HEK293T (cell line): ENCODE data around the gene ZNF746.

Experiments used
- ARNT ChIP-seq: fragments of 450-650 bp; IDR thresholded peaks from 2 replicates; pipeline ENCODE4 v1.6.1; 2017; ENCODE audit warnings: mild to moderate bottlenecking
- BHLHE40 ChIP-seq: fragments of 450-650 bp; IDR thresholded peaks from 2 replicates; pipeline ENCODE4 v1.6.1; 2016; ENCODE audit warnings: mild to moderate bottlenecking, moderate library complexity, borderline replicate concordance
- CTBP1 ChIP-seq: fragments of 450-650 bp; IDR thresholded peaks from 2 replicates; pipeline ENCODE4 v1.6.1; 2016; ENCODE audit warnings: borderline replicate concordance
- ELF4 ChIP-seq: fragments of 450-650 bp; IDR thresholded peaks from 2 replicates; pipeline ENCODE4 v1.6.1; 2017; ENCODE audit warnings: antibody characterized with exemption
- FOXK2 ChIP-seq: fragments of 450-650 bp; IDR thresholded peaks from 2 replicates; pipeline ENCODE4 v1.6.1; 2016; ENCODE audit warnings: mild to moderate bottlenecking
- HDGF ChIP-seq: fragments of 450-650 bp; IDR thresholded peaks from 2 replicates; pipeline ENCODE4 v1.6.1; 2017; ENCODE audit warnings: antibody characterized with exemption, borderline replicate concordance
- L3MBTL2 ChIP-seq: fragments of 450-650 bp; conservative IDR thresholded peaks from 2 replicates; pipeline ENCODE4 v1.6.1; 2016; ENCODE audit warnings: mild to moderate bottlenecking
- NFRKB ChIP-seq: fragments of 450-650 bp; IDR thresholded peaks from 2 replicates; pipeline ENCODE4 v1.6.1; 2016; ENCODE audit warnings: mild to moderate bottlenecking, moderate library complexity
- SP1 ChIP-seq: fragments of 450-650 bp; IDR thresholded peaks from 2 replicates; pipeline ENCODE4 v1.6.1; 2017
- SUZ12 ChIP-seq: fragments of 450-650 bp; IDR thresholded peaks from 2 replicates; pipeline ENCODE4 v1.6.1; 2016; ENCODE audit warnings: mild to moderate bottlenecking
- TARDBP ChIP-seq: fragments of 450-650 bp; IDR thresholded peaks from 2 replicates; pipeline ENCODE4 v1.6.1; 2016

DNA sequence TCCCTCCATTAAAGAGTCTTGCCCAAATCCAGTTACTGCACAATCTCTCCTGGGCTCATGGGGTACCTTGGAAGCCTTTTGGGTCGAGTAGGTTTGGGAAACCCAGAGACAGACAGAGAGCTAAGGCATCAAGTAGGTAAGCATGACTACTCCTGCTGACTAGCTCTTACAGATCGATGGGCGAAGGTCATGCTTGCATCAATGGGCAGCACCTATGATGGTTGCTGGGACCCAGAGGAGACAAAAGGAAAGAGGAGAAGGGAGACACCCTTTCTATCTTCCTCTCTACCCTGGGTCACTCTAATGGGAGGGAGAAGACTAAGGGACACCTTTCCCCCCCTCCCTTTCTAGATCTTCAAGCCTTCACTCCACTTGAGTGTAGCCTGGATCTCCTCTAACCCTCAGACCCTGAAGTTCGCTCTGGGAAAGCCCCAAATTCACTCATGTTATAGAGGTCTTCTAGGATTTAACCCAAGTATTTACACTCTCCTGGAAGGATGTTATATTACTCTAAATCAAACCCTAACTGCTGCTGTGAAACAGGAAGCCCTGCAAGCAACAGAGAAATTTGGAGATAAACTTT lies 31.6 kb upstream of the ZNF746 start:
- TF ChIP-seq FOXK2: no peak
- no peak for TF ChIP-seq ARNT
- no peak for TF ChIP-seq ELF4
- TF ChIP-seq HDGF: no peak
- TF ChIP-seq BHLHE40: no peak
- no peak for TF ChIP-seq TARDBP
- no peak for TF ChIP-seq L3MBTL2
- no peak for TF ChIP-seq SP1
- no peak for TF ChIP-seq SUZ12
- no peak for TF ChIP-seq CTBP1
- no peak for TF ChIP-seq NFRKB
